A673 (cell line): ENCODE results near the gene TPR. TPM values are rescaled to one million over a fixed set of nuclear protein-coding genes. Genes with fewer than 3 reads are reported as not detected.

Experiments used
- BruUV-seq: library from RNA; stranded (reverse); fragments of 400-500 nt; replicated peaks from 2 replicates; lab custom pipeline; 2021; lab: Mats Ljungman, UMichigan
- CTCF ChIA-PET: fragments of 300-600 bp; sonication (Branson Sonifier 250); formaldehyde crosslinking; loops from one replicate; lab custom pipeline; 2022; ENCODE audit warnings: antibody characterized with exemption; lab: Charles Lee
- POLR2A ChIA-PET: fragments of 300-600 bp; sonication (Branson Sonifier 250); formaldehyde crosslinking; loops from one replicate; lab custom pipeline; 2022; ENCODE audit warnings: antibody characterized with exemption; ENCODE audit not compliant: low non-redundant PET; lab: Charles Lee
- DNase-seq: peaks from one replicate; pipeline ENCODE4 v3.0.0-alpha.2; 2015; ENCODE audit warnings: low spot score
- H3K27ac ChIP-seq: fragments of 200-600 bp; sonication (generic); 2 replicates; pipeline ENCODE4 v1.5.1; 2016; ENCODE audit warnings: mixed run types, low read depth, mild to moderate bottlenecking, mixed read lengths, antibody characterized with exemption, low read length; ENCODE audit not compliant: poor library complexity, severe bottlenecking
- H3K27me3 ChIP-seq: fragments of 200-600 bp; sonication (generic); replicated peaks from 2 replicates; pipeline ENCODE4 v1.6.1; 2017; ENCODE audit warnings: mixed run types, low read depth, mild to moderate bottlenecking, mixed read lengths, antibody characterized with exemption, low read length; ENCODE audit not compliant: insufficient read depth, poor library complexity
- H3K36me3 ChIP-seq: fragments of 200-600 bp; sonication (generic); 2 replicates; pipeline ENCODE4 v1.6.1; 2016; ENCODE audit warnings: mixed run types, mild to moderate bottlenecking, mixed read lengths, antibody characterized with exemption, low read length; ENCODE audit not compliant: insufficient read depth, poor library complexity, severe bottlenecking
- H3K4me1 ChIP-seq: fragments of 200-600 bp; sonication (generic); 2 replicates; pipeline ENCODE4 v1.6.1; 2017; ENCODE audit warnings: mixed run types, mild to moderate bottlenecking, mixed read lengths, antibody characterized with exemption, low read length; ENCODE audit not compliant: insufficient read depth, poor library complexity, severe bottlenecking
- H3K4me3 ChIP-seq: fragments of 200-600 bp; sonication (generic); 2 replicates; pipeline ENCODE4 v1.5.1; 2016; ENCODE audit warnings: low read depth, mixed run types, mild to moderate bottlenecking, mixed read lengths, low read length; ENCODE audit not compliant: poor library complexity, severe bottlenecking
- H3K9me3 ChIP-seq: fragments of 200-600 bp; sonication (generic); 2 replicates; pipeline ENCODE4 v1.6.1; 2016; ENCODE audit warnings: mixed run types, low read depth, mild to moderate bottlenecking, mixed read lengths, antibody characterized with exemption, low read length; ENCODE audit not compliant: poor library complexity, severe bottlenecking
- EZH2 ChIP-seq: fragments of 200-600 bp; sonication (generic); IDR thresholded peaks from 2 replicates; pipeline ENCODE4 v1.6.1; 2017; ENCODE audit warnings: borderline replicate concordance, low read depth, mild to moderate bottlenecking, mixed read lengths, antibody characterized with exemption, low read length; ENCODE audit not compliant: poor library complexity, severe bottlenecking
- intact Hi-C: fragments of 100-400 bp; cut with micrococcal nuclease; formaldehyde crosslinking; loops from one replicate; pipeline ENCODE4 v1.10.0; 2022; ENCODE audit not compliant: unreplicated experiment
- total RNA-seq: library from RNA; stranded (reverse); gene quantifications from 2 replicates; pipeline ENCODE4 v1.2.3, GENCODE V29; 2021
- TF ChIP-seq, protein P1 (sequence below): fragments of 300-800, 200-600 bp; sonication (generic); conservative IDR thresholded peaks from 2 replicates; pipeline ENCODE4 v1.5.1; 2017; ENCODE audit warnings: low read depth, mild to moderate bottlenecking, antibody characterized with exemption, low read length, moderate library complexity, mixed read lengths

The TPR gene
- total RNA-seq, 1 experiment from 2014 or later = 137 TPM

DNA sequence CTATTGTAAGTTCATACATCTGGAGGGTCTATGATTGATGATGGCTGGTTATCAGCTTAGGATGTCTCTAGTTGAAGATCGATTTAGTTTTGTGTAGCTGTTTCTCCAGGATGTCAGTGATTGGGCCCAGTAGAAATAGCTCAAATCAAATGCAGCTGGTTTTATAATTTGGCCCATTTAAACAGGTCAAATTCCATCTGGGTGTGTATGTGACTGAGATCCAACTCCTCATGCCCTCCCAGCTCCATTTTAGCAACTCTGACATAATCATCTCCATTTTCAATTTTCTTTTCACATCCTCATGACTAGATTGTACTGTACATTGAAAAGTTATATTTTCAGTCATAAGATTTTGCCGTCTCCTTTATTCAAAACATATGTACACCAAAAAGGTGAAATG lies 99.2 kb downstream of the TPR start:
- ChIA-PET POLR2A (no interaction called here), CTCF (no interaction called here)
- no peaks in the 10 kb centered on the region for H3K36me3 ChIP-seq

GRCh38 chr1:186272486-186272885 lies 102.6 kb downstream of the TPR start:
- DNase-seq = peak; percentile 68
- no peak for TF ChIP-seq EZH2
- TF ChIP-seq, protein P1, sequence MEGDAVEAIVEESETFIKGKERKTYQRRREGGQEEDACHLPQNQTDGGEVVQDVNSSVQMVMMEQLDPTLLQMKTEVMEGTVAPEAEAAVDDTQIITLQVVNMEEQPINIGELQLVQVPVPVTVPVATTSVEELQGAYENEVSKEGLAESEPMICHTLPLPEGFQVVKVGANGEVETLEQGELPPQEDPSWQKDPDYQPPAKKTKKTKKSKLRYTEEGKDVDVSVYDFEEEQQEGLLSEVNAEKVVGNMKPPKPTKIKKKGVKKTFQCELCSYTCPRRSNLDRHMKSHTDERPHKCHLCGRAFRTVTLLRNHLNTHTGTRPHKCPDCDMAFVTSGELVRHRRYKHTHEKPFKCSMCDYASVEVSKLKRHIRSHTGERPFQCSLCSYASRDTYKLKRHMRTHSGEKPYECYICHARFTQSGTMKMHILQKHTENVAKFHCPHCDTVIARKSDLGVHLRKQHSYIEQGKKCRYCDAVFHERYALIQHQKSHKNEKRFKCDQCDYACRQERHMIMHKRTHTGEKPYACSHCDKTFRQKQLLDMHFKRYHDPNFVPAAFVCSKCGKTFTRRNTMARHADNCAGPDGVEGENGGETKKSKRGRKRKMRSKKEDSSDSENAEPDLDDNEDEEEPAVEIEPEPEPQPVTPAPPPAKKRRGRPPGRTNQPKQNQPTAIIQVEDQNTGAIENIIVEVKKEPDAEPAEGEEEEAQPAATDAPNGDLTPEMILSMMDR = peak; percentile 49
- no TSS peak for BruUV-seq
- Histone ChIP-seq H3K9me3 (no peaks in the 10 kb centered on the region), H3K27ac (no peak overlapping the region), H3K36me3 (no peaks in the 10 kb centered on the region), H3K27me3 (no peaks in the 10 kb centered on the region), H3K4me1 (no peaks in the 10 kb centered on the region), H3K4me3 (no peak overlapping the region)
- intact Hi-C loops = no loop called here
- POLR2A ChIA-PET = no interaction called here
- CTCF ChIA-PET = no interaction called here

More for the DNA sequence above, 99.2 kb downstream of the TPR start:
- no peak for TF ChIP-seq EZH2
- TF ChIP-seq, protein P1 = no peak
- no peak for DNase-seq
- H3K4me1 ChIP-seq = no peaks in the 10 kb centered on the region
- intact Hi-C loops = no loop called here
- no peak overlapping the region for H3K27ac ChIP-seq
- H3K9me3 ChIP-seq = no peaks in the 10 kb centered on the region
- H3K27me3 ChIP-seq = no peaks in the 10 kb centered on the region
- H3K4me3 ChIP-seq = no peak overlapping the region
- BruUV-seq = no TSS peak

DNA sequence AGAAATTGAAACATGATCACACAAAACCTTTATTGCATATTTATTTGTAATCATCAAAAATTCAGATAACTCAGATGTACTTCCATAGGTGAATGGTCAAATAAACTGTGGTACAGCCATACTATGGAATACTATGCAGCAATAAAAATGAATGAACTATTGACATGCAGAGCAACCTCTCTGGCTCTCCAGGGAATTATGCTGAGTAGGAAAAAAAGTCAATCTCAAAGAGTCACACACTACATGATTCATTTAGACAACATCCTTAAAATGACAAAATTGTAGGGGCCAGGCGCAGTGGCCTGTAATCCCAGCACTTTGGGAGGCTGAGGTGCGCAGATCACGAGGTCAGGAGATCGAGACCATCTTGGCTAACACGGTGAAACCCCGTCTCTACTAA lies 104.0 kb downstream of the TPR start:
- H3K36me3 ChIP-seq = no peaks in the 10 kb centered on the region
- no peaks in the 10 kb centered on the region for H3K27me3 ChIP-seq
- no peak for TF ChIP-seq EZH2
- TF ChIP-seq, protein P1 = no peak
- no peaks in the 10 kb centered on the region for H3K4me1 ChIP-seq
- POLR2A ChIA-PET = no interaction called here
- H3K4me3 ChIP-seq = no peak overlapping the region
- no peaks in the 10 kb centered on the region for H3K9me3 ChIP-seq
- no peak for DNase-seq
- H3K27ac ChIP-seq = no peak overlapping the region
- BruUV-seq = no TSS peak
- CTCF ChIA-PET = no interaction called here
- intact Hi-C loops = no loop called here

Other genes with a start within 250 kb of the TPR start
- 0.13 and 0.30 TPM in 2 replicates for gene PRG4, start 79.0 kb downstream of the TPR start, total RNA-seq
- 21.5 and 23.1 TPM in 2 replicates for gene ODR4, start 585 bp upstream of the TPR start, total RNA-seq
- not detected in 2 replicates for gene PDC, start 85.9 kb upstream of the TPR start, total RNA-seq